Measurements from ENCODE around the gene GON7. TPM values are rescaled to one million over a fixed set of nuclear protein-coding genes. Genes with fewer than 3 reads are reported as not detected.
"Not testable (repeated sequence)": the region's sequence is repeated elsewhere in the genome, so short reads cannot be mapped to it uniquely, and the experiment has no call there.

The GON7 gene
- total RNA-seq, 1 donor from 2014 or later = 15.5 TPM

DNA sequence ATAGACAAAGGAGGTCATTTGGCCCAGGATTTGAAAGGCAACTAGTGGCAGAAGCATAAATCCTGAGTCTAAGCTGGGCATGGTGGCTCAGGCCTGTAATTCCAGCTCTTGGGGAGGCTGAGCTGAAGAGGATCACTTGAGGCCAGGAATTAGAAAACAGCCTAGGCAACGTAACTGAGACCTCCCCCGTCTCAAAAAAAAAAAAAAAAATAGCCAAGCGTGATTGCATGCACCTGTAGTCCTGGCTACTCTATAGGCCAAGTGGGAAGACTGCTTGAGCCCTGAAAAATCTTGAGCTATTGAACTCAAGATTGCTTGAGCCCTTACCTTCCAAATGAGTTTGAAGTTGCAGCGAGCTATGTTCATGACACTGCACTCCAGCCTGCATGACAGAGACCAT lies 7.8 kb downstream of the GON7 start:
- no peak for DNase-seq

DNA sequence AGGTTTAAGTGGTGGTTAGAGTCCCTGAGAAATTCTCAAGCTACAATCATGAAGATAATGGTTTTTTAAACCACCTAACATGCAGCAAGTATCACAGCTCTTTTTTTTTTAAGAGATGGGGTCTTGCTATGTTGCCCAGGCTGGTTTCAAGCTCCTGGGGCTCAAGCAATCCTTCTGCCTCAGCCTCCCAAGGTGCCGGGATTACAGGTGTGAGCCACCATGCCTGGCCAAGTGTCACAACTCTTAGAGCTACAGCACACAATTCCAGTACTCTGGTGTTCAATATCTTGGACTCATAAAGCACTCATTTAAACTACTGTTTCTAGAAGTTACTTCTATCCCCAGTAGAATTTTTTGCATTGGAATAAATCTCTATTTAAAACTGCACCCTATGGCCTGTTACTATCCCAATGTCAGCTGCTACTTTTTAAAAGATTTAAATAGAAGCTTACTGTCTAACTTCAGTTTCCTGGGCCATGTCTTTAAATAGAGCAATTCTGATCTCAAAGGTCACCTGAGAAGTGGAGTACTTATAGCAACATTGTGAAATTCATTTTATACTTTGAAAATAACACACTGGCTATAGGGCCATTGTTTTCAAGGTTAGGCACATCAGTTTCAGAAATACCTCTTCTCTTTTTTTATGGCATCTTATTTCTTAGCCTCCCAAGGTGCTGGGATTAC lies 11.4 kb downstream of the GON7 start:
- DNase-seq = no peak

DNA sequence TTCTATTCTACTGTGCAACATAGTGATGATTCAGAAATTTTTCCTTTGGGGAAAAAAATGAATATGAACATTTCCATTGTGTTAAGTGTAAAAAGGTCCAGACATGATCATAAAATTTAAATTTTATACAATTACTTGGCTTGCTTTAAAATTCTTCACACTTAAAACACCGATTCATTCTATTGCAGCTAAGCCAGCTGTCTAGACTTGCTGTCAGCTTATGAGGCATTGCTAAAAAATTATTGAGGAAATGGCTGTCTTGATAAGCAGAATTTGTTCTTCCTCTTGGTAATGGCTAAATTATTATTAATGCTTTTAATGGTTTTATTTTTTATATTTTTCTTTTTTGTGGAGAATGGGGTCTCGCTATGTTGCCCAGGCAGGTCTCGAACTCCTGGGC lies 19.9 kb downstream of the GON7 start:
- DNase-seq = no peak

DNA sequence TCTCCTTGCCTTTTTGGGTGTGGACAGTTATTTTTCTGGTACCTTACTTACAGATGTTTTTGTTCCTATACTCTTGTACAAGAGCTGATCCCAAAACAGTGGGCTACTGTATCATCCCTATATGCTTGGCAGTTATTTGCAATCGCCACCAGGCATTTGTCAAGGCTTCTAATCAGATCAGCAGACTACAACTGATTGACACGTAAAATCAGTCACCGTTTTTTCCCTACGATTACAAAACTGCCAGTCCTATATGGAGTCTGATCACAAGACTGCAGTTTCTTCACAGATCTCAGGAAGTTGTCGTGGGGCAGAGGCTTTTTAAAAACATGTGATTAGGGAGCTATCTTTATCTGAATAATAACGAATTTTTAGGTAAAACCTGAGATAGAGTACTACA lies 20.4 kb downstream of the GON7 start:
- DNase-seq = no peak

DNA sequence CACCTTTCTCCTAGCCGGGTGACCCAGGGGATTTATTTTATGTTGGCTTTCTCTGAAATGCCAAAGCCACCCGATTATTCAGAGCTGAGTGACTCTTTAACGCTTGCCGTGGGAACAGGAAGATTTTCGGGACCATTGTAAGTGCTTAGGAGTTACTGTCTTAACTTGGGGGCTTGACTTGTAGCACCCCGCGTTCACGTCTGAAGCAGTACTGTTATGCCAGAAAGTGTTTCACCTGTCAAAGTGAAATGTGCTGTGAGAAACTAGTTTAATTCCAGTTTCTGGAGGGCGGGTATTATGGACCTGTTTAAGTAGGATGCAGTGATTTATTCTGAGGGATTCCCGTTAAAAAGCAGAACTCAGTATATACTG lies 21.5 kb downstream of the GON7 start:
- no peak for DNase-seq

DNA sequence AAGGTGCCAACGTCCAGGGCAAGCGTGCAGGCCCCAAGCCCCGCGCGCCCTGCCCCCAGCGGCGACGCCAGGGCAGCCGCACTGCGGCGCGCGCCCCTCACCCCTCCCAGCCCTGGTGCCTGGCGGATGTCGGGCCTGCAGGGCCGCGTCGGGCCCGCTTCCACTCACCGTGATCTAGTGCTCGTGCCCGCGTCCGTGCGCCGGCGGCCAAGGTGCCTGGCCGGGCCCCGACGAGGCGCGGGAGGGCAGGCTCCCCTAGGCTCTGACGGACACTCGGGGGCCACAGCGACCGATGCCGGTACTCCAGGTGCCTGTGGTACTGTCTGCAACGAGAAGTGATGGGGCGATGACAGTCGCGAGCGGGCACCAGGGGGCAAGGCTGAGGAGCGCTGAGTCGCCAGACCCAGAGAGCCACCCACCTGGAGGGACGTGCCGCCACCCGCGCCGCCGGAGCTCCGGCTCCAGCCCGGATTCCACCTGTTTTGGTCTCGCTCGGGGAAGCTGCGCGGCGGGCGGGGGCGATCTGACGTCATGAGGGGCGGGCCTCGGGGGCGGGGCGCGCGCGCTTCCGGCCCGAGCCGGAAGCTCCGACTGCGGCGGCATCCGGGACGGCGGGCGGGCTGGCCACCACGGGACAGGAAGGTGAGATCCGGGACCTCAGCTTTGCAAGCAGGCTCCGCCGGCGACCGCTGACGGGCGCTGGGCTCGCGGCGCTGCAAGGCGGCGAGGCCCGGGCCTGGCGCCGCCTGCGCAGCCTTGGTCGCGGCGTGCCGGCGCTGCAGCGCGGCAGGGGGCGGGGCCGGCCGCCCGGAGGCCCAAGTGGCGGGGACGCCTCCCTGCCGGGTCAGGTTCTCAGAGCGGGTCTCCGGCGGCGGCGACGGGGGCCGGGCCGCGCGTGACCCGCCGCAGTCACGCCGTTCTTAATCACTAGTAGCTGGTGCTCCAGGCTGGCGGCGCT lies 22.2 kb downstream of the GON7 start, which contains the start of the genes LYSET and MOAP1:
LYSET (plus strand) TSS at position 927 of the 958 bp plus-strand sequence. CDS start 89 bp downstream, outside the sequence.
MOAP1 (minus strand) TSS at position 507 of the 958 bp plus-strand sequence. CDS start 655 bp downstream, outside the sequence.
- peak; percentile 93 for DNase-seq

DNA sequence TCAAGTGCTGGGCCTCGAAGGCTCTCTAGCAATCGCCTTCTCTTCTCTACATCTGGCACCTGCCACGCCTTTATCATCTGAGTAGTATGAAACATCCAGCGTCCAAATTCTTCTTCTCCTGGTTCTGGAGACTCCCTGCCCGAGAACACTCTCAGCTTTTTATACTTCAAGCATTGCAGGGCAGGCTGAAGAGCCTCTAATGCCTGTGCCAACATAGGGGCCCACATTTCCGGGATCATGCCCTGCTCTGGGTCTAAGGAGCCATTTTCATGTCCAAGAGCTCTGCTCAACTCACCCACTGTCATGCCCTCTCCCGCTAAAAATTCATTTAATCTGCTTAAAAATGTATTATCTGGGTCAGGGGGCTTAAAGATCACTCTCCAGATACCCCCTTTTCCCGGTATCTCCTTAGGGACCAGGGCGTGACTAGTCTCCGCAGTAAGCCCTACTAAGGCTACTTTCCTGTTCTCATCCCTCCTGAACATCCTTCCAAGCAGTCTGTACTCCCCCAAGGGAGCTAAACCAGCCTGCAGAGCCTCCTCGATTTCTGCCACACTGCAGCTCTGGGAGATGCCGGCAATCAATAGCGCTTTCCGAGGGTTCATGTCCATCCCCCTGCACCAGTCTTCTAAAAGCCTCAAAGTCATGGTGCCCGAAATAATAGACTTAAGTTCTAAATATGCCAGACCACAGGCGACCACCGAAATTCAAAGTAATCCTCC lies 23.1 kb downstream of the GON7 start:
- DNase-seq = no peak

DNA sequence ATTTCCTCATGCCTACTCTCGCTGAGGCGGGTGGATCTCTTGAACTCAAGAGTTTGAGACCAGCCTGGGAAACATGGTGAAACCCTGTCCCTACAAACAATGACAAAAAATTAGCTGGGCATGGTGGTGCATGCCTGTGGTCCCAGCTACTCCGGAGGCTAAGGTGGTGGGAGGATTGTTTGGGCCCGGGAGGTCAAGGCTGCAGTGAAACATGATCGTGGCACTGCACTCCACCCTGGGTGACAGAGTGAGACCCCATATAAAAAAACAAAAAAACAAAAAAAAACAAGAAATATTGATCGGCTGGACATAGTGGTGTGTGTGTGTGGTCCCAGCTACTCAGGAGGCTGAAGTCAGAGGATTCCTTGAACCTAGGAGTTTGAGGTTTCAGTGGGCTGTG lies 31.4 kb downstream of the GON7 start:
- no peak for DNase-seq

DNA sequence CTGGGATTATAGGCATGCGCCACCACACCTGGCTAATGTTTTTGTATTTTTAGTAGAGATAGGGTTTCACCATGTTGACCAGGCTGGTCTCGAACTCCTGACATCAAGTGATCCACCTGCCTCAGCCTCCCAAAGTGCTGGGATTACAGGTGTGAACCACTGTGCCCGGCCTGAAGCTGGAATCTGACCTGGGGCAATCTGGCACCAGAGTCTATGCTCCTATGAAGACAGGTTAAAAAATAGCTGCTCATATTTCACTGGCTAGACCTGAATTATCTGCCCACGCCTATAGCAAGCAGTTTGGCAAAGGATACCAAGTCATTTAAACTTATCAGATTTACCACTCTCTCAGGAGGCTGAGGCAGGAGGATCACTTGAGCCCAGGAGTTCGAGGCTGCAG lies 32.1 kb downstream of the GON7 start:
- not testable (repeated sequence) for DNase-seq

DNA sequence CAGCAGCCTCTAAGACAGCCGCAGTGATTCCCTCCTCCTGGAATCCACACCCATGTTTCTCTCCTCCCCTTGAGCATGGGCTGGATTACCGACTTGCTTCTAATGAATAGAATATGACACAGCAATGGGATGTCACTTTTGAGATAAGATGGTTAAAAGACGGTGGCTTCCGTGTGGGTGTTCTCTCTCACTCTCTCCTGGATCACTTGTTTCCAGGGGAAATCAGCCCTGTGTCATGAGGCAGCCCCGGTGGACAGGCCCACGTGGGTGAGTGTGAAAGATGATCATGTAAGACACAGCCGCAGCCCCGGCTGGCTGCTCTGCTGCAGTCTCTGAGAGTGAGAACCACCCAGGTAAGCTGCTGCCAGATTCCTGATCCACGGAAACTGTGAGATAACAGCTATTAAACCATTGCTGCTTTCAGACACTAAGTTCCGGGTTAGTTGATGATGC lies 32.9 kb downstream of the GON7 start:
- DNase-seq = peak; percentile 6

DNA sequence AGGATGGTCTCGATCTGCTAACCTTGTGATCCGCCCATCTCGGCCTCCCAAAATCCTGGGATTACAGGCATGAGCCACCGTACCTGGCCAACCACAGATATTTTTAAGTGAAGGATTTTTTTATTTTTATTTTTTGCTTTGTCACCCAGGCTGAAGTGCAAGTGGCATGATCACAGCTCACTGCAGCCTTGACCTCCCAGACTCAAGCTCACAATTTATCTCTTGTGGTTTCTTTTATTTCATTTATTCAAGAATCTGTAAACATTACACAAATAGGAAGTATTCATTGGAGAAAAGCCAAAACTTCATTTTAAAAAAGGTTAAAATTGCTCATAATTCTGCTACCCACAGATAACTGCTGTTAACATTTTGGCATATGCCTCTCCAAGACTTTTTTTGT lies 35.5 kb downstream of the GON7 start:
- DNase-seq = no peak

DNA sequence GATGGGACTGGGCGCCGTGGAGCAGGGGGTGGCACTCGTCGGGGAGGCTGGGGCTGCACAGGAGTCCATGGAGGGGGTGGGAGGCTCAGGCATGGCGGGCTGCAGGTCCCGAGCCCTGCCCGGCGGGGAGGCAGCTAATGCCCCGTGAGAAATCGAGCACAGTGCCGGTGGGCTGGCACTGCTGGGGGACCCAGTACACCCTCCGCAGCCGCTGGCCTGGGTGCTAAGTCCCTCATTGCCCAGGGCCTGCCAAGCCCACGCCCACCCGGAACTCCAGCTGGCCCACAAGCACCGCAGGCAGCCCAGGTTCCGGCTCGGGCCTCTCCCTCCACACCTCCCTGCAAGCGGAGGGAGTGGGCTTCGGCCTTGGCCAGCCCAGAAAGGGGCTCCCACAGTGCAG lies 36.7 kb downstream of the GON7 start:
- DNase-seq = not testable (repeated sequence)

DNA sequence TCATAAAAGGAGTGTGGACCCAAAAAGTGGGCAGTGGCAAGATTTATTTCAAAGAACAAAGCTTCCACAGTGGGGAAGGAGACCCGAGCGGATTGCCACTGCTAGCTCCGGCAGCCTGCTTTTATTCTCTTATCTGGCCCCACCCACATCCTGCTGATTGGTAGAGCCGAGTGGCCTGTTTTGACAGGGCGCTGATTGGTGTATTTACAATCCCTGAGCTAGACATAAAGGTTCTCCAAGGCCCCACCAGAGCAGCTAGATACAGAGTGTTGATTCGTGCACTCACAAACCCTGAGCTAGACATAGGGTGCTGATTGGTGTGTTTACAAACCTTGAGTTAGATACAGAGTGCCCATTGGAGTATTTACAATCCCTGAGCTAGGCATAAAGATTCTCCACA lies 37.2 kb downstream of the GON7 start:
- not testable (repeated sequence) for DNase-seq

DNA sequence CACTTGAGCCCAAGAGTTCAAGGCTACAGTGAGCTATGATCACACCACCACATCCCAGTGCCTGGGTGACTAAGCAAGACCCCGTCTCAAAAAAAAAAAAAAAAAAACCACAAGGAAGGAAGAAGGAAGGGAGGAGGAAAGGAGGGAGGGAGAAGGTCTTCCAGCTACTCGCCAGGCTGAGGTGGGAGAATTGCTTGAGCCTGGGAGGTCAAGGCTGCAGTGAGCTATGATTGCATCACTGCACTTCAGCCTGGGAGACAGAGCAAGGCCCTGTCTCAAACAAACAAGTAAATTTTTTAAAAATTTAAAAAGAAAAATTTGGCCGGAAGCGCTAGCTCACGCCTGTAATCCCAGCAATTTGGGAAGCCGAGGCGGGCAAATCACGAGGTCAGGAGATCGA lies 38.3 kb downstream of the GON7 start:
- not testable (repeated sequence) for DNase-seq

DNA sequence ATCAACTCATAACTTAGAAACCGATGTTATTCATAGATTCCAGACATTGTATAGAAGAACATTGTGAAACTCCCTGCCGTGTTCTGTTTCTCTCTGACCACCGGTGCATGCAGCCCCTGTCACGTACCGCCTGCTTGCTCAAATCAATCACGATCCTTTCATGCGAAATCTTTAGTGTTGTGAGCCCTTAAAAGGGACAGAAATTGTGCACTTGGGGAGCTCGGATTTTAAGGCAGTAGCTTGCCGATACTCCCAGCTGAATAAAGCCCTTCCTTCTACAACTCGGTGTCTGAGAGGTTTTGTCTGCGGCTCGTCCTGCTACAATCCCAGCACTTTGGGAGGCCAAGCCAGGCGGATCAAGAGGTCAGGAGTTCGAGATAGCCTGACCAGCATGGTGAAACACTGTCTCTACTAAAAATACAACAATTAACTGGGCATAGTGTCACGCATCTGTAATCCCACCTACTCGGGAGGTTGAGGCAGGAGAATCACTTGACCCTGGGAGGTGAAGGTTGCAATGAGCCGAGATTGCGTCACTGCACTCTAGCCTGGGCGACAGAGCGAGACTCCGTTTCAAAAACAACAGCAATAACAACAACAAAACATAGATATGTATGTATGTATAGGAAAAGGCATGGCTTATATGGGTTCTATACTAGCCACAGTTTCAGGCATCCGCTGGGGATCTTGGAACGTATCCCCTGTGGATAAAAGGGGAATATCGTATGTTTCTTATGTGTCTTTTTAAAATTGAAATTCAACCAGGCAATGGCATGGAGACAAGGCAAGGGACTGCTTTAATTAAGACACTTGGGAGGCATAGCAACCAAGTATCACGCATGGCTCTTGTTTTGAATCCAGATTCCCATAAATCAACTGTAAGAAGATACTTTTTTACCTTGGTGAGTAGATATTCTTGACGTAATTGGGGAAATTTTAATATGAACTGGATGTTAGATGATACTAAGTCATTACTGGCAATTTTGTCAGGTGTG lies 41.3 kb downstream of the GON7 start:
- DNase-seq = not testable (repeated sequence)

DNA sequence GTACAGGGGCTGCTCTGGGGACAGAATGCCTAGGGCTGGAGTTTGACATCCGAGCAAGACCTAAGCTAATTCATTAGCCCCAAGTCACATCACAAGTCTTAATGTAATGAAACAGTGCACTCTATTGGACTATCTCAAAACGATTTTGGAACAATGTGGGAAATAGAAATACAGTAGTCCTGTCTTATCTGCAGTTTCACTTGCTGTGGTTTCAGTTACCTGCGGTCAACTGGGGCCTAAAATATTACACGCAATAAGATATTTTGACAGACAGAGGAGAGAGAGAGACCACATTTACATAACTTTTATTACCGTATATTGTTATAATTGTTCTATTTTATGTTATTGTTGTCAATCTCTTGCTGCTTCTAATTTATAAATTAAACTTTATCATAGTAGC lies 43.3 kb downstream of the GON7 start:
- DNase-seq = no peak

DNA sequence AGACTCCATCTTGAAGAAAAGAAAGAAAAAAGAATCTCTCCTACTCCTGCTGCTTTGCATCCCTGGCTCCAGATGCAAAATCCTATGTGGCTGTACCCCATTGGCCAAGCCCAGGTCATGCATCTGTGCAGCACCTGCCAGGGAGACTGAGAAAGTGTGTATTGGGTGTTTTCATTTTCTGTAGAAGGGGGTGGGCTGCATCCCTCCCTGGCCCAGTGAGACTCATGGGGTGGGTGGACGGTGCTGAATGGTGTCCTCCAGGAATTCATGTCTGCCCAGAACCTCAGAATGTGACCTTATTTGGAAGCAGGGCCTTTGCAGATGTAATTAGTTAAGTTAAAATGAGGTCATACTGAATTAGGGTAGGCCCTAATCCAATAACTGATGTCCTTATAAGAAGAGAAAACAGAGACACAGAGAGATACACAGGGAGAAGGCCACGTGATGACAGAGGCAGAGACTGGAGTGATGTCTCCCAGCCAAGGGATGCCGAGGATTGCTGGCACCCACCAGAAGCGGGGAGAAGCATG lies 45.4 kb downstream of the GON7 start:
- no peak for DNase-seq

DNA sequence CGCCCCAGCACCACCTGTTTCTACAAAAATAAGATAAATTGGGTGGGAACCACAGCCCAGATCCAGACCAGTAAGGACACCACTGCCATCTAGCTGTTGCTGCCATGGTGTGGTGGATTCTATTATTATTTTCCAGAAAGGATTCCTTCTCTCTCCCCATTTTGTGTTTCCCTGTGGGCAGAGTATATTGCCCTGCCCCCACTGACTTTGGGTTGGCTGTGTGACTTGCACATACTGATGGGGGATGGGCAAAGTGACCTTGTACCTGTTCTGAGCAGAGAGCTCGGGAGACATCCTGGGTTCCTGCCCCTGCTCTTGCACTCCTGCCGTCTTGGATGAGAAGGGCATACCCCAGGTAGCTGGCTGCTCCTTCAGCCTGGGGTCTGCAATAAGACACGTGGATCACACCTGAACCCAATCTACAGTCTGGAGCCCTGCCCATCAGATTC lies 46.5 kb downstream of the GON7 start:
- DNase-seq = no peak

DNA sequence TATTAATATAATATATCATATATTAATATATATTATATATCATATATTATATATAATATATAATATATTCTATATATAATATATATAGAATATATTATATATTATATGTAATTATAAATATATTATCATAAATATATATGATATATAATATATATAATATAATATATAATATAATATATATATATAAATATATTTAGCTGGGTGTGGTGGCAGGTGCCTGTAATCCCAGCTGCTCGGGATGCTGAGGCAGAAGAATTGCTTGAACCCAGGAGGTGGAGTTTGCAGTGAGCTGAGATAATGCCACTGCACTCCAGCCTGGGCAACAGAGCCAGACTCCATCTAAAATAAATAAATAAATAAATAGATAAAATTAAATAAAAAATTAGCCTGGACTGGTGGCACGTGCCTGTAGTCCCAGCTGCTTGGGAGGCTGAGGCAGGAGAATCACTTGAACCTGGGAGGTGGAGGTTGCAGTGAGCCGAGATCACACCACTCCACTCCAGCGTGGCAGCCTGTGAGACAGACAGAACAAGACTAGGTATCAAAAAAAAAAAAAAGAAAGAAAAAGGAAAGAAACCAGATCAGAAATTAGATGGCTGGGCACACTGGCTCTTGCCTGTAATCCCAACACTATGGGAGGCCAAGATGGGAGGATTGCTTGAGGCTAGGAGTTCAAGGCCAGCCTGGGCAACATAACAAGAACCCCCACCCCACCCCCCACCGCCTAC lies 47.1 kb downstream of the GON7 start:
- not testable (repeated sequence) for DNase-seq

DNA sequence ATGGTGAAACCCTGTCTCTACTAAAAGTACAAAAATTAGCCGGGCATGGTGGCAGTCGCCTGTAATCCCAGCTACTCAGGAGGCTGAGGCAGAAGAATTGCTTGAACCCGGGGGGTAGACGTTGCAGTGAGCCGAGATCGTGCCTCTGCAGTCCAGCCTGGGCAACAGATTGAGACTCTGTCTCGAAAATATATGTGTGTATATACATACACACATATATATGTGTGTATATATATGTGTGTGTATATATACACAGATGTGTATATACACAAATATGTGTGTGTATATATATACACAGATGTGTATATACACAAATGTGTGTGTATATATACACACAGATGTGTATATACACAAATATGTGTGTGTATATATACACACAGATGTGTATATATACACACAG lies 48.5 kb downstream of the GON7 start:
- not testable (repeated sequence) for DNase-seq

Measured in tongue (tissue), 2 donors.